ENCODE results near the gene OMG. TPM values are rescaled to one million over a fixed set of nuclear protein-coding genes. Genes with fewer than 3 reads are reported as not detected.

Gene OMG
- total RNA-seq, 3 donors from 2014 or later (not counting 1 experiment from before 2014, with no cell fraction given): 0.96 to 2.8 (median 1.3) TPM

DNA sequence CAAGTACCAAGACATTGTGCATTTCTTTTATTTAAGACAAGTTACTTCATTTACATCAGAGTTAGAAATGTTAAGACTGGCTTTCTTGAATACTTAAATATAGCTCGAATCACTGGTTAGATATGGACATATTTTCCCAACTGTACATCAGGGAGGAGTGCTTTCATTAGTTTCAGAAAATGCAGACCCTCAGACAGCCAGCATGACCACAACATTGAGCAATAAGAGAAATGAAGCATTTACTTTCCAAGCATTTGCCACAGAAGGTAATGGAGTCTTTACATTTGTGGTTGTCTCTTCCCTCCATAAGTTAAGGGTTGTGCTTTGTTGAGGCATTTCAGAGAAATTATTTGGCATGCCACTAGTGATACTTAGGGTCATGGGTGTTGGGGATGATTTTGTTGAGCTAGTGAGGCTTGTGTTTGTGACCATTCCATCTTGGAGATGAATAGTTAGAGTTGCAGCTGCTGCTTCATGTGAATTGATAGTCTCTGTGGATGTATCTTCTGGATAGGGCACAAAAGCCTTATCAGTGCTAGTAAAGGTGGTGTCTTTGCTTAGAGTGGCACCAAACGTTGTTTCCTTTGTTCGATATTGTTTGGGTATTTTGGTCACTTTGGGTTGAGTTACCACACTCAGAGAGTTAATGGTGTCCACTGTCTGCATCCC, 2.1 kb downstream of the OMG start:
- Mint-ChIP-seq H3K4me3 (no peak overlapping the region), H3K27ac (no peak overlapping the region), H3K36me3 (no peaks in the 10 kb centered on the region), H3K27me3 (ENCODE audit: low read depth in 2 of 2) (no peaks in the 10 kb centered on the region), H3K9me3 (no peaks in the 10 kb centered on the region), H3K4me1 (peaks cover 5% of the 10 kb centered on the region in 2 donors)
- Histone ChIP-seq H3K4me1 (ENCODE audit: control insufficient read depth, insufficient read depth, low read length) (no peaks in the 10 kb centered on the region), H3K9me3 (ENCODE audit: control insufficient read depth, insufficient read depth, low read length) (no peaks in the 10 kb centered on the region), H3K4me3 (ENCODE audit: low read length) (no peak overlapping the region), H3K27me3 (ENCODE audit: control insufficient read depth, insufficient read depth, low read length) (no peaks in the 10 kb centered on the region), H3K36me3 (ENCODE audit: control insufficient read depth, insufficient read depth, low read length) (no peaks in the 10 kb centered on the region), H3K27ac (ENCODE audit: low read length) (no peak overlapping the region)
- ATAC-seq (no peak), DNase-seq (no peak)
- WGBS (ENCODE audit: insufficient coverage): 98% methylated on average over 2 of the region's 3 CpGs
- TF ChIP-seq, protein P1, sequence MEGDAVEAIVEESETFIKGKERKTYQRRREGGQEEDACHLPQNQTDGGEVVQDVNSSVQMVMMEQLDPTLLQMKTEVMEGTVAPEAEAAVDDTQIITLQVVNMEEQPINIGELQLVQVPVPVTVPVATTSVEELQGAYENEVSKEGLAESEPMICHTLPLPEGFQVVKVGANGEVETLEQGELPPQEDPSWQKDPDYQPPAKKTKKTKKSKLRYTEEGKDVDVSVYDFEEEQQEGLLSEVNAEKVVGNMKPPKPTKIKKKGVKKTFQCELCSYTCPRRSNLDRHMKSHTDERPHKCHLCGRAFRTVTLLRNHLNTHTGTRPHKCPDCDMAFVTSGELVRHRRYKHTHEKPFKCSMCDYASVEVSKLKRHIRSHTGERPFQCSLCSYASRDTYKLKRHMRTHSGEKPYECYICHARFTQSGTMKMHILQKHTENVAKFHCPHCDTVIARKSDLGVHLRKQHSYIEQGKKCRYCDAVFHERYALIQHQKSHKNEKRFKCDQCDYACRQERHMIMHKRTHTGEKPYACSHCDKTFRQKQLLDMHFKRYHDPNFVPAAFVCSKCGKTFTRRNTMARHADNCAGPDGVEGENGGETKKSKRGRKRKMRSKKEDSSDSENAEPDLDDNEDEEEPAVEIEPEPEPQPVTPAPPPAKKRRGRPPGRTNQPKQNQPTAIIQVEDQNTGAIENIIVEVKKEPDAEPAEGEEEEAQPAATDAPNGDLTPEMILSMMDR (IDR thresholded peaks at IDR 0.05): no peak
- intact Hi-C loops (cut with micrococcal nuclease): no loop called here

DNA sequence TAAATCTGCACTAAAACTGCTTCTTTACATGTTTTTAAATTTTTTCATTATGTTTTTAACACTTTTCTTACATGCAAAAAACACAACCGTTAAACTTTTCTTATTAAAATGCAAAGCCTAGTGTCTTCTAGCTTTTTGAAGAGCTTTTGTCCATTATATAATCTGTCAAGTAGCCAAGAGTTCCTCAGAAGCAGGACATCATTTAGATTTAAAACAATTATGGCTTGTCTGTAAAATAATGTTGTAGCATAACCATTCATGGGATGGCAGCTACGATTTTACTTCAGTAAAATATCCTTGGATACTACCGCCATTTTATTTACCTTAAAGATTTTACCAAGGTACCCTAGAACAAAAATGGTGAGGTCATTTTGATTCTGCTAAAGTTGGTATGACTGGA, 2.8 kb downstream of the OMG start:
- H3K4me3 ChIP-seq (ENCODE audit: low read length): no peak overlapping the region
- Mint-ChIP-seq H3K27ac (no peak overlapping the region), H3K4me3 (no peak overlapping the region), H3K4me1 (peaks cover 5% of the 10 kb centered on the region in 2 donors), H3K9me3 (no peaks in the 10 kb centered on the region), H3K36me3 (no peaks in the 10 kb centered on the region), H3K27me3 (ENCODE audit: low read depth in 2 of 2) (no peaks in the 10 kb centered on the region)
- H3K27me3 ChIP-seq (ENCODE audit: control insufficient read depth, insufficient read depth, low read length): no peaks in the 10 kb centered on the region
- intact Hi-C loops (cut with micrococcal nuclease): no loop called here
- ATAC-seq (no peak), DNase-seq (no peak)
- no CpG with 5 or more reads among the region's 3 CpGs for WGBS (ENCODE audit: insufficient coverage)
- no peaks in the 10 kb centered on the region for H3K4me1 ChIP-seq (ENCODE audit: control insufficient read depth, insufficient read depth, low read length)
- H3K9me3 ChIP-seq (ENCODE audit: control insufficient read depth, insufficient read depth, low read length): no peaks in the 10 kb centered on the region
- H3K27ac ChIP-seq (ENCODE audit: low read length): no peak overlapping the region
- TF ChIP-seq, protein P1 (IDR thresholded peaks at IDR 0.05): no peak
- H3K36me3 ChIP-seq (ENCODE audit: control insufficient read depth, insufficient read depth, low read length): no peaks in the 10 kb centered on the region

DNA sequence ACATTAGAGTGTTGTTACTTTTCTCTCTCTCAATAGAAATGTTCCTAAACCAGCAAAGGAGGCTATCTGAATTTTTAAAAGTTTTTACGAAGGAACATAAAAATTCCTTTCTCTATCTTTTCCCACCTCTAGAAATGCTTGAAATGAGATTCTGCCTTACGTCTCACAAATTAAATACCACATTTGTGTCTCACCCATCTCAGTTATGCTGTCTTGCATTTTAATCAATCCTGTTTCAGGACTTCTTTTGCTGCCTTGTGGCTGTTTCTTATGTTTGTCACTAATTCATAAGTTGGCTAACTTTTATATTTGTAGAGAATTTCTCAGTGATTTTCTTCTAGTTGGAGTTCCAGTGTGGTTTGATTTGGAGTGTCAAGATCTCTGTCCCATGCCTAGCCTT, 3.5 kb downstream of the OMG start:
- intact Hi-C loops (cut with micrococcal nuclease): no loop called here
- Histone ChIP-seq H3K4me3 (ENCODE audit: low read length) (no peak overlapping the region), H3K27ac (ENCODE audit: low read length) (no peak overlapping the region), H3K27me3 (ENCODE audit: control insufficient read depth, insufficient read depth, low read length) (no peaks in the 10 kb centered on the region), H3K4me1 (ENCODE audit: control insufficient read depth, insufficient read depth, low read length) (no peaks in the 10 kb centered on the region), H3K36me3 (ENCODE audit: control insufficient read depth, insufficient read depth, low read length) (no peaks in the 10 kb centered on the region), H3K9me3 (ENCODE audit: control insufficient read depth, insufficient read depth, low read length) (no peaks in the 10 kb centered on the region)
- no peak for ATAC-seq
- no peaks in the 10 kb centered on the region for H3K36me3 Mint-ChIP-seq
- TF ChIP-seq, protein P1 (IDR thresholded peaks at IDR 0.05): no peak
- no peaks in the 10 kb centered on the region for H3K27me3 Mint-ChIP-seq (ENCODE audit: low read depth in 2 of 2)
- no peak overlapping the region for H3K4me3 Mint-ChIP-seq
- DNase-seq: no peak
- no peaks in the 10 kb centered on the region for H3K9me3 Mint-ChIP-seq
- H3K4me1 Mint-ChIP-seq: peaks cover 5% of the 10 kb centered on the region in 2 donors
- 96% methylated on average over 2 of the region's 2 CpGs for WGBS (ENCODE audit: insufficient coverage)
- H3K27ac Mint-ChIP-seq: no peak overlapping the region

DNA sequence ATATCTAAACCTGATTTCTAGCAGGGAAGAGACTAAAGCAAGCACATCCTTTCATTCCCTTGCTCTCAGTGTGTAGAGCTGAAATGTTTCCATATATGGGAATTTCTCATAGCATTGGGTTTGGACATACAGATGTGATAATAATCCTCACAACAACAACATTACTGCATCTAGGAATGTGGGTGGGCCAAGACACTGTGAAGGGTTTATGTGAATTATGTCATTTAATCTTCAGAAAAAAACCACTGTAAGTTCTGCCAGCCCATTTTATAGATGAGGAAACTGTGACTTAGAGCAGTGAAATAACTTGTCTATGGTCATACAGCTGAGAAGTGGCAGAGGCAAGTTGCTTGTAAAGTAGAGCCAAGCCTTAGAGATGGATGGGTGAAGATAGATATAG, 5.2 kb downstream of the OMG start:
- Mint-ChIP-seq H3K9me3 (no peaks in the 10 kb centered on the region), H3K4me1 (peaks cover 5% of the 10 kb centered on the region in 2 donors), H3K27me3 (ENCODE audit: low read depth in 2 of 2) (no peaks in the 10 kb centered on the region), H3K27ac (no peak overlapping the region), H3K4me3 (no peak overlapping the region), H3K36me3 (no peaks in the 10 kb centered on the region)
- TF ChIP-seq, protein P1 (IDR thresholded peaks at IDR 0.05): no peak
- DNase-seq (no peak), ATAC-seq (no peak)
- H3K36me3 ChIP-seq (ENCODE audit: control insufficient read depth, insufficient read depth, low read length): no peaks in the 10 kb centered on the region
- no peaks in the 10 kb centered on the region for H3K9me3 ChIP-seq (ENCODE audit: control insufficient read depth, insufficient read depth, low read length)
- H3K4me3 ChIP-seq (ENCODE audit: low read length): no peak overlapping the region
- H3K27ac ChIP-seq (ENCODE audit: low read length): no peak overlapping the region
- no peaks in the 10 kb centered on the region for H3K4me1 ChIP-seq (ENCODE audit: control insufficient read depth, insufficient read depth, low read length)
- no peaks in the 10 kb centered on the region for H3K27me3 ChIP-seq (ENCODE audit: control insufficient read depth, insufficient read depth, low read length)
- intact Hi-C loops (cut with micrococcal nuclease): no loop called here
